ENCODE measurements around the gene ATL2. TPM values are rescaled to one million over a fixed set of nuclear protein-coding genes. Genes with fewer than 3 reads are reported as not detected.
"Not testable (repeated sequence)": the region's sequence is repeated elsewhere in the genome, so short reads cannot be mapped to it uniquely, and the experiment has no call there.

ATL2 gene
- polyA plus RNA-seq (ENCODE audit: insufficient read length): 77.6 TPM
- long read RNA-seq, donor 1, partial matches to known transcripts: 0 of 6 reads
- long read RNA-seq, donor 1, other reads (novel, unspliced or antisense): 0 of 6 reads
- long read RNA-seq, donor 2, partial matches to known transcripts: 0 of 2 reads
- long read RNA-seq, donor 2, other reads (novel, unspliced or antisense): 0 of 2 reads
- long read RNA-seq, donor 3, transcript ATL2-201 (13 exons, 2,868 nt): major isoform, 6 of 280 reads
- long read RNA-seq, donor 3, partial matches to known transcripts: 273 of 280 reads
- long read RNA-seq, donor 3, other reads (novel, unspliced or antisense): 0 of 280 reads
- long read RNA-seq, donor 4, partial matches to known transcripts: 0 of 1 reads
- long read RNA-seq, donor 4, other reads (novel, unspliced or antisense): 0 of 1 reads
- long read RNA-seq, donor 5, transcript ATL2-201 (13 exons, 2,868 nt): major isoform, 6 of 7 reads
- long read RNA-seq, donor 5, partial matches to known transcripts: 0 of 7 reads
- long read RNA-seq, donor 5, other reads (novel, unspliced or antisense): 0 of 7 reads
- long read RNA-seq, donor 6, partial matches to known transcripts: 0 of 5 reads
- long read RNA-seq, donor 6, other reads (novel, unspliced or antisense): 0 of 5 reads
- long read RNA-seq, donor 7, transcript ATL2-201 (13 exons, 2,868 nt): major isoform, 5 of 5 reads
- long read RNA-seq, donor 7, partial matches to known transcripts: 0 of 5 reads
- long read RNA-seq, donor 7, other reads (novel, unspliced or antisense): 0 of 5 reads
- long read RNA-seq, donor 8, partial matches to known transcripts: 0 of 2 reads
- long read RNA-seq, donor 8, other reads (novel, unspliced or antisense): 0 of 2 reads

DNA sequence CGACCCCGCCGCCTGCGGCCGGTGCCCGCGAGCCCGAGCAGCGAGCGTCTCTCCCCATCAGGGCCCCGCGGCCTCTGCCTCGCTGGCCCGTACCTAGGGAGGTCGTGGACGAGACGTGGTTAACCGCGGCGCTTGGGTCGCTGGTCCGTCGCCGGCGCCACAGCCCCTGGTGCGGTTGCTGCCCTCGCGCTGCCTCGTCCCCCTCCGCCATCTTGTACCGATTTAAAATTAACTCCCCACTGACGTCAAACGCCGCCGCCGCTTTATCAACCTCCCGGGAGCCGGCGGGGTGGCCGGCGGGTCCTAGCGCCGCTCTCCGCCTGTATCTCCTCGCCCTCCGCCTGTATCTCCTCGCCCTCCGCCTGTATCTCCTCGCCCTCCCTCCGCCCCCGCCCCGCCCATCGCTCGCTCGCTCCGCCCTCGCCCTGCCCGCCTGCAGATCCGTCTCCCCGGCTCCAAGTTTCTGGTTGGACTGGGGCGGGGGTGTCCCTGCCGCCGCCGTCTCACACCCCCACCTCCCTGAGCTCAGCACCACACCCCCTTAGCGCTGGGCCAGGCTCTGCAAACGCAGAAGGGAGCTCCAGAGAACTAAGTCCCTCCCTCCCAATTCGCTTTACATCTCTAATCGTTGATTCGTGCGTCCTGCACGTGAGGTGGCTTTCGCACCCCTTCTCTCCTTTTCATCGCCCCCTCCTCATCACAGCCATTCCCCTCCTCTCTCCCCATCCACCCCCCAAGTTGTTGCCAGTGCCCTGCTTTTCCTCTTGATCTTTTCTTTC lies at the start of gene ATL2:
ATL2 (minus strand) TSS at position 224 of the 779 bp plus-strand sequence; CDS start at position 211, 13 bp downstream.
- peak; percentile 95 for DNase-seq

DNA sequence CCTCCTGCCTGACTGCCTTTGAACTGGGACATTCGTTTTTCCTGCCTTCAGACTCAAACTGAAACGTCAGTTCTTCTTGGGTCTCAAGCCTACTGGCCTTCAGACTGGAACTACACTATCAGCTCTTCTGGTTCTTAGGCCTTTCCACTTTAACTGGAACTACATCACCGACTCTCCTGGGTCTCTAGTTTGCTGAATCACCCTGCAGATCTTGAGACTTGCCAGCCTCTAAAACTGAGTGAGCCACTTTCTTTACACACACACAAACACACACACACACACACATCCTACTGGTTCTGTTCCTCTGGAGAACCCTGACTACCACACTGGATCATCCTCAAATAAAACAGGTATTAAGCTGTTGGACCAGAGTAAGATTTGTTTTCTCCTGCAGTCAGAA lies 46.7 kb upstream of the ATL2 start:
- no peak for DNase-seq

DNA sequence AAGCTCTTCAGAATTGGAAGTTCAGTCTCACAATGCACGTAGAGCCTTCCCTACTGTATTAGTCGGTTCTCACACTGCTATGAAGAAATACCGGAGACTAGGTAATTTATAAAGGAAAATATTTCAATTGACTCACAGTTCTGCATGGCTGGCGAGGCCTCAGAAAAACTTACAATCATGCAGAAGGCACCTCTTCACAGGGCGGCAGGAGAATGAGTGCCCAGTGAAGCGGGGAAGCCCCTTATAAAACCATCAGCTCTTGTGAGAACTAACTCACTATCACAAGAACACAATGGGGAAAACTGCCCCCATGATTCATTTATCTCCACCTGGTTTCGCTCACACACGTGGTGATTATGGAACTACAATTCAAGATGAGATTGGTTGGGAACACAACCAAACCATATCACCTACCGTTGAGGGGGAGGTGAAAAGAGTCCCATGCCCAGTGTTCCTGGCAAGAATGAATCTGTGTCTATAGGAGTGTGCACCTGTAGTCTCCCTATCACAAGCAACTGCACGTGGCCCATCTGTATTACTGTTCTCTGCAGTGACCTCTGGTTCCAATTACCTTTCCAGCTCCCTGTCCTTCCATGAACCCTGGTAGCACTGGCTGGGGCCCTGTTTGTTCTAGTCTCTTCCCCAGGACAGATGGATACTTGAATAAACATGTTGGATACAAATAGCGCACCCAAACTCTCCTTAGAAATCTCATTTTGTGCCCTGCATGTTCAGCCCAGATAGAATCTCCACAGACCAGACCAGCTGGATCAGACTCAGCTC lies 44.4 kb upstream of the ATL2 start:
- no peak for DNase-seq

DNA sequence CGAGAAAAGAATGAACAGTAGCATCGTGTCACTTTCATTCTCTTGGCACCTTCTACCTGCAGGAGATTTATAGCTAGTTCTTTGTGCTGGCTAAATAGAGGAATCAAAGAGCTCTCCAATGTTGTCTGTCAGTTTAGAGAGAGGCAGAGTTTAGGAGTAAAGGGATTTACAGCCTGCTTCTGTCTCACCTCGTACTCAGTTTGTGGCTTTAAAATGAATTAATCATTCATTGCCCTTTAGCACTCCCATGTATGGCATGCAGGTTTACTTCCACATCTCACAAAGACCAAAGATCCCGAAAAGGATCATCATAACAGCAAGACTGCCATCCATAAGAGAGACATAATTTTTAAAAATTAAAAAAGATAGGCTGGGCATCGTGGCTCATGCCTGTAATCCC lies 42.4 kb upstream of the ATL2 start:
- no peak for DNase-seq

DNA sequence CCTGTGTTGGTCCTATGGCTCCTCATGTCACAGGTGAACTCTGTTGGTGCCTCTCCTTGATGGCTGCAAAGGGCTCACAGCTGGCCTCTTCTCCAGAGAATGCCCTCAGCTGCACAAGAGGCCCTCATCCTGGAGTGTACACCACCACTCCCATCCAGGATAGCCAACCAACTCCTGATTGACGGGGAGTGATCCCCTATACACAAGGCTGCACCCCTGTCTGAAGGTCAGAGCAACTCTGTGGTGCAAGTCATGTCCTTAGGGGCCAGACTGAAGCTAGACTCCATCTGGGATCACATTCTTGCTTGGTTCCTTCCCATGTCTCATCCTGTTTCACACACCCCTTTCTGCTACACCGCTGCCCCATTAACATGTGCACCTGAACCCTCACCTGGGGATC lies 41.7 kb upstream of the ATL2 start:
- no peak for DNase-seq

DNA sequence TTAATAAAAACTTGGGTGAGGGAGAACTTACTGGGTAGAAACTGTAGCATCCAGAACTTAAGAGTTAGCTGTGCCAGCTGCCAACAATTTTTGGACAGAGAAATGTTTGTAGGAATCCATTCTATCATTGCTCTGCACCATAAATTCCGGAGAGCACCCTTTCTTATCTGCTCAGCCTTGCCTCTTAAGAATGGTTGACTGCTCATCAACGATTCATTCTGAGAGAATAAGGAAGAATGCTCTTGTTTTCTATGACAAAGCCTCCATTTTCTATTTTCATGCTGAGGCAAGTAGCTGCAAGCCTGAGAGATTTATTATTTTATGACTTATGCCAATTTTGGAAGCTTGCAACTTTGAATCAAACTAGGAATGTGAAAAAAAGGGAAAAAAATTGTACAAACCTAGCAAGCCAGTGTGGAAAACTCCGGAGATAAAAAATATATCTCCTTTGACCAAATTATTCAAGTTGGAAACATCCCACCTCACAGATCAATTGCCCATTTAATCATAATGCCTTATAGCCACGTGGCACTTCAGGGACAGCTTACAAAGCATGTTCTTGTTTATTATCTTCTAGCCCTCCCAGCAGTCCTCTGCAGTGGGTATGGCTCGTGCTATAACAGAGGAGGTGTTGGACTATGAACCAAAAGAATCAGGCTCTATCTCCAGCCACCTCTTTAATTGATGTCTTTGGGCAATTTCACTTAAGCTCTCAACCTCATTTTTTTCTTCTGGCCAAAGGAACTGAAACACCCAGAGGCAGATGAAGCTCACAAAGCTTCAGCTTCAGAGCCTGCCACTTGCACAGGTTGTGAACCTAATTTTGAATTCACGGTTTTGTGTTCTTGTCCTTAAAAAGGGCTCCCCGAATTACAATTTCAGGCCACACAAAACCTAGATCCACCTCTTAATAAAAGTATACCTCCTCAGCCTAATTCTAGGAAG lies 40.9 kb upstream of the ATL2 start:
- DNase-seq: no peak

DNA sequence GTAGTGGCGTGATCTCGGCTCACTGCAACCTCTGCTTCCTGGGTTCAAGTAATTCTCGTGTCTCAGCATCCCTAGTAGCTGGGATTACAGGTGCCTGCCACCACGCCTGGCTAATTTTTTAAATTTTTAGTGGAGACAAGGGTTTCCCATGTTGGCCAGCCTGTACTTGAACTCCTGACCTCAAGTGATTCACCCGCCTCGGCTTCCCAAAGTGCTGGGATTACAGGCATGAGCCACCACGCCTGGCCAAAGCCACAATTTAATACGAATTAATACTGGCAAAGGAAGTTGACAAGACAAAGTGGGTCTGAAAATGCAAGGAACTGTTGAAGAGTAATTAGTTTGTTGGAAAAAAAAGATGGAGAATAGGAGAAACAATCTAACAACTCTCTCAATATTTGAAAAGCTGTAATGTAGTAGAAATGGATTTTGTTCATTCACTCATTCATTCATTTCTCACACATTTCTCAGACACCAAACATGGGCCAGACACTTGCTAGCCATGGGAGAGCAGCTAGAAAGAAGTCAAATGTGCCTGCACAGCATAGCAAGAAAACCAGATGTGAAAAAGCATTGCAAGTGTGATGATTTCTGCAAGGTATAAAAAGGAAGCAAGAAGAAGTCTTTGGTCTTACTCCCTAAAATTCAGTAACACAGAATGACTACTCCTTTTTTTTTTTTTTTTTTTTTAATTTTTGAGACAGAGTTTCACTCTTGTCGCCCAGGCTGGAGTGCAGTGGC lies 39.4 kb upstream of the ATL2 start:
- no peak for DNase-seq

DNA sequence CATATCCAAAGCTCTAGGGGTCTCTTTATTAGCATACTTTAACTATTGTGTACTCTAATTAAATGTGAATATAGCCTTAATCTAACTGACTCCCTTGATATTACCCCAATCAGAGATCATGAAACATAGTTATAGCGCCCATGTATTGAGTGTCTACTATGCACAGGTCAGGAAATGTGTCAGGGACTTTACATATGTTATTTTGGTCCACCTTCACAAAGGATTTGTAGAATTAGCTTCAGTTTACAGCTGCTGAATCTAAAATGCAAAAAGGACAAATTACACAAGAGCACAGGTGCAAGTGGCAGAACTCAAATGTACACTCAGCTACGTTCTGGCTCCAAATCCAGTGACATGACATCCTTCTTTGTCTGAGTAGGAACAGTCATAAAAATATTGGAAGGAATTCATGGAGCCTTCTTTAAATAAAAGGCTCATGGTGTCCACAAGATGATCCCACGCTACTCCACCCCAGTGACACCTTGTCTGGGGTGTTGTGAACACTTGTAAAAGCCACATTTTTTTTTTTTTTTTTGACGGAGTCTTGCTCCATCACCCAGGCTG lies 38.7 kb upstream of the ATL2 start:
- no peak for DNase-seq

DNA sequence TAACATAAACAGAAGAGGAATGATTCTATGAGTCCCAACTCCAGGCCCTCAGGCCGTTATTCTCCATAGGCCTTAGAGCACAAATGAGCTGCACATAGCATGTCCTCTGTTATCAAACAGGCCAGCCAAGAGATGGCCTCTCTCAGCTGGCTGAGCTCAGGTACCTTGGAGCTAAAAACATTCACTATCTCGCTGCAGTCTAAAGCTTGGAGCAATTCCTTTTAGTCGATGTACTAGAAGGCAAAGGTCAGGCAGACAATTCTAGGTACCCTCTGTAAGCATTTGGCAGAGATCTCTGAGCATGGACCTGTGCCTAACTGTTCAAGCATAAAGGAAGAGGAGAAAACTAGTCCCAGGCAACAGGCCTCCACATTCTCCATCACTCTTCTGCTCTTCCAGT lies 38.0 kb upstream of the ATL2 start:
- no peak for DNase-seq

DNA sequence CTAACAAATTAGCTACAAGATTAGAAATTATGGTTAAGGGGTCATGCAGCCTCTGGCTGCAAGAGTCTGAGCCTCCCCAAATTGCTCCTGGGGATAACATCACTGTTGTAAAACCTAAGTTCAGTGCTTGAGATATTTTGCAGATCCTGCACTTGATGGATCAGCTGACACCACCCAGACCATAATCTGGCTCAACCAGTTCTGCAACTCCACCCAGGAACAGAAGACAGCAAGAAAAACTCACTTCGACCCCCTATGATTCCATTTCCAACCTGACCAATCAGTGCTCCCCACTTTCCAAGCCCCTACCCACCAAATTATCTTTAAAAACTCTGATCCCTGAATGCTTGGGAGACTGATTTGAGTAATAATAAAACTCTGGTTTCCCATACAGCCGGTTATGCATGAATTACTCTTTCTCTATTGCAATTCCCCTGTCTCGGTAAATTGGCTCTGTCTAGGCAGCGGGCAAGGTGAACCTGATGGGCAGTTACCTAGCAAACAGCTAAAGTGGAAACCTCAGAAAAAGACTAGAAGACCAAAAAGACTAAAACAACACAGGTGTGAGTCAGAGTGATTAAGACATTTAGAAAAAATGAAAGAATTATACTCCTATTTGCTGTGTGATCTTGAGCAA lies 35.3 kb upstream of the ATL2 start:
- DNase-seq: not testable (repeated sequence)

DNA sequence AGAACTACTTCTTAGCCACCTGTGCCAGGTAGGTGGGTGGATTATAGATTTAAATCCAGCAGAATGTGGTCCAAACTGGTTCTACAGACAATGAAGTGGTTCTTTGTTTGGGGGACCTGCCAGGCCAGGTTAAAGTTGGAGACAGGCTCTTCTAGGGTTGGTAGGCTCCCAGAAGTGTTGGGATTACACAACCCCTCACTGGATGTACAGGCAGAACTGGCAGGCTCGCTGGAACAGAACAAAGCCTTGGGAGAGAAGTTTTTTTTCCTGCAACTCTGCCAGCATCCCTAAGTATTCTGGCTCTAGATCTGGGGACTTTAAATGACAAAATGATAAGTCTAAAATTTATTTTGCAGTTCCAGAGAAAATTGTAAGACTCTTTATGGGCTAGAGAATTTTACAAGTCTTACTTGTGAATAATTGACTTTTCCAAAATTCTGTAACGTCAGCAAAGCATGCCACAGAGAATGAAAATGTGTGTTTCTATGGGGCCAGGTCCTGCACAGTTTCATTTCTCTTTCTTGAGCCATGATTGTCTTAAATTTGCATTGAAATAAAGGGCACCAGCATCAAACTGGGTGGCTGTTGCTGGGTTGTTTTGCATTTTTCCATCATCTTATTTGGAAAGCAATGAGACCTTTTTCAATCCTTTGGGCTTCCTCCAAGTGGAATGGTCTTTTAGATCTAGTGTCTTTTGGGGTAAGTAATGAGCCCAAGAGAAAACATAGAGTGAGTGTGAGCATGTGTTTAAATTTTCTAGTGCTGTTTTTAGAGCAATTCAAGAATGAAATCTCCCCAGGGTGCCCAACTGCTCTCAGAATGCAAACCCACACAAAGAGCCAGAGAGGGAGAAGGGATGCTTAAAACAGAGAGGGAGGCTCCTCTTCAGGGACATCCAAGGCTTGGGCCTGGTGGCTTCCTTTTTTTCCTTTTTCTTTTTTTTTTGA lies 32.4 kb upstream of the ATL2 start:
- DNase-seq: no peak

DNA sequence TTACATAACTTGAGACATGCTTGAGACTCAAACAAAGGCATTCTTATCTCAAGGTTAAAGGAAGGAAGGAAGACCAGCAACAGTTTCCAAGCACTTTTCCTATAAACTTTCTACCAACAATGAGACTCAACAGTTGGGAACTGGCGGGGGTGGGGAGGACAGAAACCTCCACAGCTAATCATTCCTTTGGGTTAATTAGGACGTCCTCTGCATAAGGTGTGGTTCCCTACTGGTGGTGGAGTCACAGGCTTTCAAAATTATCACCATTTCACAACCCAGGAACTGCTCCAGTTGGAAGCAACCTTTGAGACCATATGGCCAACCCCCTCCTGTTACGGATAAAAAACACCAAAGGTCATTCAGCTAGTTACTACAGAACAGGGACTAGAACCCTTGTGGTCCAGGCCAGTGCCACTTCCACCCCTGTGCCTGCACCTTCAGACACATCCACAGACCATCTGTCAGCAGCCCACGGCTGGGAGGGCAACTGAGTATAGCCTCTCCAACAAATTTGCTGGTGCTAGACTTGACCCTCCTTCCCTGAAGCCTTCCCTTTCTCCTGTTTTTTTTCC lies 30.1 kb upstream of the ATL2 start:
- DNase-seq: no peak

DNA sequence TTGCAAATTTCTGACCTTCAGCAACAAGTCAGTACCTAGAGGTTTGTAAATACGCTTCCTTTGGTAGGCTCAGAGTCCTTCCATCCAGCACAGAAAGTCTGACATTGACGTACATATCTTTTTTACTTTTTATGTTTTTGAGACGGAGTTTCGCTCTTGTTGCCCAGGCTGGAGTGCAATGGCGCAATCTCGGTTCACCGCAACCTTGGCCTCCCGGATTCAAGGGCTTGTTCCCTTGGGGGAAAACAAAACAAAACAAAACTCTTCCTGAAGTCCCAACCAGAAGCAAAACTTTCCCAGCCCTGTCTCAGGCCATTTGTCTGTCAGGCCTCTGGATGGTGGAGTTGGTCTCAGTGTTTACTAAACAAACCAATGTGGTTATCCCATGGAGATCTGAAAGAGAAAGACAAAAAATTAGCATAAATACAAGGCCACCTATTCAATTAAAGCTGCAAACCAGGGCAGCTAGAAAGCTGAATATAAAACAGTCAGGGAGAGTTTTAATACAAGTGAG lies 29.6 kb upstream of the ATL2 start:
- no peak for DNase-seq

DNA sequence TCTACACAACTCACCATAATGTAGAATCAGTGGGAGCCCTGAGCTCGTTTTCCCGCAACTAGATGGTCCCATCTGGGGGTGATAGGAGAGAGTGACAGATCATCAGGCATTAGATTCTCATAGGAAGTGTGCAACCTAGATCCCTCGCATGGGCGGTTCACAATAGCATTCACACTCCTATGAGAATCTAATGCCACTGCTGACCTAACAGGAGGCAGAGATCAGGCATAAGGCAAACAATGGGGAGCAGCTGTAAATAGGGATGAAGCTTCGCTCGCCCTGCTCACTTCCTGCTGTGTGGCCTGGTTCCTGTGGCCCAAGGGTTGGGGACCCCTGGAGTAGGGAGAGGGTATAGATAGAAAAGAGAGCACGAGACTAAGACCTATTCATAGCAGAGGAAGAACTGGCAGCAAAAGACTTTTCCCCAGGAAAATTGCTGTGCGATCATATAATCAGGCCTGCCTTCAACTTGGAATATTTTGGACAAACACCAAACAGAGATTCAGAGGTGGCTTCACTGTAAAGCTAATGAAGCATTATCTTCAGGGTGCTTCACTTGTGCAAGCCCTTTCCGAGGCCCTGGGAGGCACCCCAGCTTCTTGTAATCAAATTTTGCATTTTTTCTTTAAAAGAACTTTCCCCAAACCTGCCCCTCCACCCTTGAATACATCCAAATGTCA lies 29.0 kb upstream of the ATL2 start:
- no peak for DNase-seq

DNA sequence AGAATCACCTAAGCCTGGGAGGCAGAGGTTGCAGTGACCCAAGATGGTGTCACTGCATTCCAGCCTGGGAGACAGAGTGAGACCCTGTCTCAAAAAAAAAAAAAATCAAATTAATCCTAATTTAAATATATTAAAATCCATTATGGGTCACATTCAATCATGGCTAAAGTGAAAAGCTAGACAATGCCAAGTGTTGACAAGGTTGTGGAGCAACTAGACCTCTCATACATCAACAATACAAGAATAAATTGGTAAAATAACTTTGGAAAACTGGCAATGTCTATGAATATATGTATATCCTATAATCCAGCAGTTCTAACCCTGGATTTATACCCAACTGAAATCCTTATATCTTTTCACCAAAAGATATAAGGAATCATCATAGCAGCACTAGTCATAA lies 23.4 kb upstream of the ATL2 start:
- DNase-seq: no peak

DNA sequence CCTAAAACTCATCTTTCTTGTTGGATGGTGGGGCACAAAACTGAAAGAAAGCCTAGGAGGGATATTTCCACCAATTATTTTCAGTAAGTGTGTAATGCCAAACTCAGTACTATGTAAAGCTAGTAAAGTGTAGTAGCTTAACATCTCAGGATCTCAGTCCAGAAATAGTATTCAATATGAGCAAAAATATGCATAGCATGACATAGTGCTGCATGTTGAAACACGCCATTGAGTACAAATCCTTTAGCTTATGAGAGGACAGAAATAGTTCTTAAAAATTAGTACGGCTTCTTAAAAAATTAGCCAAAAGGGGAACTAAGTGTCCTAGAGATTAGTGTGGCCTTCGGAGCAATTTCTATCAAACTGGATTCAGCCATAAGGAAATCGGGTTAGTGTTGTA lies 21.7 kb upstream of the ATL2 start:
- no peak for DNase-seq
